CD4-positive, alpha-beta T cell (primary cell): Measurements from ENCODE around the gene INSYN2A. TPM values are rescaled to one million over a fixed set of nuclear protein-coding genes. Genes with fewer than 3 reads are reported as not detected.

Source experiments
- ATAC-seq: fragments of 200-7000 bp; cut with Tn5 transposase; one replicate; pipeline ENCODE4 v1.10.0; 2022; ENCODE audit warnings: mild to moderate bottlenecking; ENCODE audit not compliant: poor library complexity
- CTCF ChIA-PET: fragments of 350-600 bp; sonication (Branson Sonifier 250); formaldehyde crosslinking; loops from one replicate; lab custom pipeline; 2021; ENCODE audit warnings: antibody characterized with exemption, inconsistent platforms; lab: Charles Lee
- POLR2A ChIA-PET: fragments of 350-600 bp; sonication (Branson Sonifier 250); formaldehyde crosslinking; loops from one replicate; lab custom pipeline; 2021; ENCODE audit warnings: antibody characterized with exemption, inconsistent platforms; lab: Charles Lee
- DNase-seq, 14 experiments: peaks; one replicate each; pipeline ENCODE4 v3.0.0-alpha.2; 2013 to 2020; ENCODE audit warnings: mixed read lengths in 2 of 14
- H3K27ac ChIP-seq, 2 donors: one replicate each; pipeline versions ENCODE4 v1.5.1 to v1.7.0; 2013; ENCODE audit warnings: low read length in 2 of 2, low read depth in 1 of 2, mild to moderate bottlenecking in 1 of 2
- H3K27me3 ChIP-seq, 2 experiments: 1 replicate in 1 of 2; 2 replicates in 1 of 2; pipeline versions ENCODE4 v1.6.1 to v1.7.0; 2013; ENCODE audit warnings: low read length in 2 of 2, control low read depth in 1 of 2, mild to moderate bottlenecking in 1 of 2, moderate library complexity in 1 of 2; ENCODE audit not compliant: insufficient read depth in 2 of 2, control insufficient read depth in 1 of 2
- H3K36me3 ChIP-seq: one replicate; pipeline ENCODE4 v1.6.1; 2013; ENCODE audit warnings: low read length, control low read depth; ENCODE audit not compliant: insufficient read depth
- H3K4me1 ChIP-seq: one replicate; pipeline ENCODE4 v1.6.1; 2013; ENCODE audit warnings: low read length, control low read depth; ENCODE audit not compliant: insufficient read depth
- H3K4me3 ChIP-seq: one replicate; pipeline ENCODE4 v1.5.1; 2013; ENCODE audit warnings: mild to moderate bottlenecking, low read length, moderate library complexity
- H3K9me3 ChIP-seq, 2 experiments: 1 replicate in 1 of 2; 2 replicates in 1 of 2; pipeline versions ENCODE4 v1.6.1 to v1.7.0; 2013; ENCODE audit warnings: low read length in 2 of 2, mild to moderate bottlenecking in 2 of 2, control low read depth in 1 of 2, moderate library complexity in 1 of 2; ENCODE audit not compliant: control insufficient read depth in 1 of 2, insufficient read depth in 1 of 2
- H3K27ac Mint-ChIP-seq: one replicate; pipeline ENCODE4 v1.8.0; 2020; ENCODE audit warnings: mixed read lengths
- H3K27me3 Mint-ChIP-seq: one replicate; pipeline ENCODE4 v1.8.0; 2021; ENCODE audit warnings: mixed read lengths
- H3K36me3 Mint-ChIP-seq: one replicate; pipeline ENCODE4 v1.8.0; 2021; ENCODE audit warnings: low read depth, mixed read lengths
- H3K4me1 Mint-ChIP-seq: one replicate; pipeline ENCODE4 v1.8.0; 2021; ENCODE audit warnings: low read depth, mixed read lengths
- H3K4me3 Mint-ChIP-seq: one replicate; pipeline ENCODE4 v1.8.0; 2020; ENCODE audit warnings: mild to moderate bottlenecking, mixed read lengths
- H3K9me3 Mint-ChIP-seq: one replicate; pipeline ENCODE4 v1.8.0; 2020; ENCODE audit warnings: mixed read lengths
- CTCF ChIP-seq: fragments of 200-600 bp; IDR thresholded peaks from one replicate; pipeline ENCODE4 v1.8.0; 2022; ENCODE audit warnings: antibody characterized with exemption, mild to moderate bottlenecking
- intact Hi-C, 2 experiments: fragments of 100-400 bp; cut with DNase I in 1 of 2; cut with micrococcal nuclease in 1 of 2; formaldehyde crosslinking; loops; one replicate each; pipeline versions ENCODE4 v1.15.1 to v1.9.0; 2023 to 2025; cut with DNase I, micrococcal nuclease
- total RNA-seq, 174 experiments: library from RNA in 2 of 174; stranded (reverse) in 2 of 174; gene quantifications; one replicate each; pipeline ENCODE4 v1.2.3 and lab custom pipeline; 2021 to 2026

The INSYN2A gene
- total RNA-seq, 2 experiments from 2014 or later = not detected

- H3K27ac Mint-ChIP-seq = no peak overlapping the region
- no peaks in the 10 kb centered on the region for H3K27me3 ChIP-seq
- no peaks in the 10 kb centered on the region for H3K36me3 ChIP-seq
- H3K27ac ChIP-seq = no peak overlapping the region
- peaks cover 10% of the 10 kb centered on the region for H3K27me3 Mint-ChIP-seq
- H3K4me3 Mint-ChIP-seq = no peak overlapping the region
- intact Hi-C loops = no loop called here
- no peaks in the 10 kb centered on the region for H3K9me3 Mint-ChIP-seq
- POLR2A ChIA-PET = no interaction called here
- no peaks in the 10 kb centered on the region for H3K4me1 ChIP-seq
- no peak for TF ChIP-seq CTCF
- no peak overlapping the region for H3K4me3 ChIP-seq
- CTCF ChIA-PET = no interaction called here
- no peaks in the 10 kb centered on the region for H3K36me3 Mint-ChIP-seq
- H3K9me3 ChIP-seq = no peaks in the 10 kb centered on the region
- ATAC-seq (no peak), DNase-seq (no peak)
- no peaks in the 10 kb centered on the region for H3K4me1 Mint-ChIP-seq
Measured at GRCh38 chr10:127216274-127216673, 19.9 kb upstream of the INSYN2A start.

GRCh38 chr10:127215866-127216265, 19.5 kb upstream of the INSYN2A start:
- no peak for TF ChIP-seq CTCF
- H3K4me1 Mint-ChIP-seq = no peaks in the 10 kb centered on the region
- no peaks in the 10 kb centered on the region for H3K4me1 ChIP-seq
- no peak overlapping the region for H3K4me3 ChIP-seq
- H3K9me3 Mint-ChIP-seq = no peaks in the 10 kb centered on the region
- H3K4me3 Mint-ChIP-seq = no peak overlapping the region
- ATAC-seq = no peak
- H3K9me3 ChIP-seq = no peaks in the 10 kb centered on the region
- peaks cover 7% of the 10 kb centered on the region for H3K27me3 Mint-ChIP-seq
- H3K27ac Mint-ChIP-seq = no peak overlapping the region
- no peak for DNase-seq
- no peaks in the 10 kb centered on the region for H3K27me3 ChIP-seq
- intact Hi-C loops = no loop called here
- H3K36me3 Mint-ChIP-seq = no peaks in the 10 kb centered on the region
- POLR2A ChIA-PET = no interaction called here
- CTCF ChIA-PET = no interaction called here
- H3K36me3 ChIP-seq = no peaks in the 10 kb centered on the region
- H3K27ac ChIP-seq = no peak overlapping the region

- H3K4me1 ChIP-seq = no peaks in the 10 kb centered on the region
- ChIA-PET POLR2A (no interaction called here), CTCF (no interaction called here)
- no peak for TF ChIP-seq CTCF
- H3K9me3 Mint-ChIP-seq = no peaks in the 10 kb centered on the region
- H3K4me3 Mint-ChIP-seq = no peak overlapping the region
- peaks cover 0 to 3% of the 10 kb centered on the region in 2 experiments for H3K9me3 ChIP-seq
- no peak for ATAC-seq
- no peaks in the 10 kb centered on the region for H3K27me3 Mint-ChIP-seq
- DNase-seq = no peak
- no peak overlapping the region for H3K27ac Mint-ChIP-seq
- H3K36me3 ChIP-seq = no peaks in the 10 kb centered on the region
- no peaks in the 10 kb centered on the region for H3K27me3 ChIP-seq
- H3K4me3 ChIP-seq = no peak overlapping the region
- H3K36me3 Mint-ChIP-seq = no peaks in the 10 kb centered on the region
- no peak overlapping the region for H3K27ac ChIP-seq
- H3K4me1 Mint-ChIP-seq = no peaks in the 10 kb centered on the region
- intact Hi-C loops = no loop called here
Measured at GRCh38 chr10:127210936-127211466, 14.6 kb upstream of the INSYN2A start.
